Panc1 (cell line): Measurements from ENCODE around the gene RUNX3.

Experiments used
- POLR2AphosphoS5 ChIP-seq: IDR thresholded peaks from 2 replicates; pipeline ENCODE4 v1.6.1; 2012; ENCODE audit warnings: mild to moderate bottlenecking, low read depth, low read length, moderate library complexity
- SIN3A ChIP-seq: IDR thresholded peaks from 2 replicates; pipeline ENCODE4 v1.6.1; 2012; ENCODE audit warnings: low read depth, mild to moderate bottlenecking, low read length, moderate library complexity, borderline replicate concordance; ENCODE audit not compliant: insufficient read depth
- TF ChIP-seq, protein P1 (sequence below): fragments of 450-650 bp; IDR thresholded peaks from 2 replicates; pipeline ENCODE4 v1.5.1; 2017; ENCODE audit warnings: mild to moderate bottlenecking

DNA sequence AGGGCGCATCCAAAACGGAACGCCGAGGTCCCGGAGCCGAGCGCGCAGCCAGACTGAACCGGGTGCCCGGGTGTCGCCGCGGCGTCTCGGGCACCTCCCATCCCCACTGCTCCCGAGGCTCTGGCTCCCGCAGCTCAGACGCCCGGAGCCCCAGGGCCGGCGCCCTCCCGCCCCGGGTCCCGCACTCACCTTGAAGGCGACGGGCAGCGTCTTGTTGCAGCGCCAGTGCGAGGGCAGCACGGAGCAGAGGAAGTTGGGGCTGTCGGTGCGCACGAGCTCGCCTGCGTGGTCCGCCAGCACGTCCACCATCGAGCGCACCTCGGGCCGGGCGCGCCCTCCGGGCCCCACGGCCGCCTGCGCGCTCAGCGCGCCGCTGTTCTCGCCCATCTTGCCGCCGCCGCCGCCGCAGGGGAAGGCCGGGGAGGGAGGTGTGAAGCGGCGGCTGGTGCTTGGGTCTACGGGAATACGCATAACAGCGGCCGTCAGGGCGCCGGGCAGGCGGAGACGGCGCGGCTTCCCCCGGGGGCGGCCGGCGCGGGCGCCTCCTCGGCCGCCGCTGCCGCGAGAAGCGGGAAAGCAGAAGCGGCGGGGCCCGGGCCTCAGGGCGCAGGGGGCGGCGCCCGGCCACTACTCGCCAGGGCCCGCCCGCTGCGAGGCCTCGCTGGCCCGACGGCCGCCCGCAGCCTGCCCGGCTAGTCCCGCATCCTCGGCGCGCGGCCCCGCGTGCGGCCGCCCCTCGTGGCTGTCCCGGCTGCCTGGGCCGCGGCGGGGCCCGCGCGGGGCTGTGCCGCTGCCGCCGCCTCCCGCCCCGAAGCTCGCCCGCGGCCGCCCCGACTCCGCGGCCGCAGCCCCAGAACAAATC lies 447 bp downstream of the RUNX3 start:
- TF ChIP-seq, protein P1, sequence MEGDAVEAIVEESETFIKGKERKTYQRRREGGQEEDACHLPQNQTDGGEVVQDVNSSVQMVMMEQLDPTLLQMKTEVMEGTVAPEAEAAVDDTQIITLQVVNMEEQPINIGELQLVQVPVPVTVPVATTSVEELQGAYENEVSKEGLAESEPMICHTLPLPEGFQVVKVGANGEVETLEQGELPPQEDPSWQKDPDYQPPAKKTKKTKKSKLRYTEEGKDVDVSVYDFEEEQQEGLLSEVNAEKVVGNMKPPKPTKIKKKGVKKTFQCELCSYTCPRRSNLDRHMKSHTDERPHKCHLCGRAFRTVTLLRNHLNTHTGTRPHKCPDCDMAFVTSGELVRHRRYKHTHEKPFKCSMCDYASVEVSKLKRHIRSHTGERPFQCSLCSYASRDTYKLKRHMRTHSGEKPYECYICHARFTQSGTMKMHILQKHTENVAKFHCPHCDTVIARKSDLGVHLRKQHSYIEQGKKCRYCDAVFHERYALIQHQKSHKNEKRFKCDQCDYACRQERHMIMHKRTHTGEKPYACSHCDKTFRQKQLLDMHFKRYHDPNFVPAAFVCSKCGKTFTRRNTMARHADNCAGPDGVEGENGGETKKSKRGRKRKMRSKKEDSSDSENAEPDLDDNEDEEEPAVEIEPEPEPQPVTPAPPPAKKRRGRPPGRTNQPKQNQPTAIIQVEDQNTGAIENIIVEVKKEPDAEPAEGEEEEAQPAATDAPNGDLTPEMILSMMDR: no peak
- TF ChIP-seq SIN3A: no peak
- TF ChIP-seq POLR2AphosphoS5: no peak
